ENCODE measurements around the gene COX4I2.
"Not testable (repeated sequence)": the region's sequence is repeated elsewhere in the genome, so short reads cannot be mapped to it uniquely, and the experiment has no call there.

The COX4I2 gene

DNA sequence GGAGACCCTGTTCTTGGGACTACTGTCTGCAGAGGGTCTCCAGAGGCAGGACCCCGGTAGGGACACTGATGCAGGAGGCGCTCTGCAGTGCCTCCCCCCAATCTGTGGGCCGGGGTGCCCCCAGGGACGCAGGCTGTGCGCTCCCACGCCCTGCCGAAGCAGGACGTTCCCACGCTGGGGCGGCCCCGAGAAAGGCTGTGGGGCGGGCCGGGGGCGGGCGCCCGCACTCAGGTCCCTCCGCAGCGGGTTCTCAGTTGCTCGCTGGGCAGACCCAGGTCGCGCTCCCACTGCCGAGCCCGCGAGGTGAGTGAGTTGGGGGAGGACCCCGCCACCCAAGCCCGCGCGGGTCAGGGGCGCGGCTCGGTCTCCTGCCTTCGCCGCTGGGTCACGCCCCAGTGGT, at the start of gene COX4I2:
TSS of gene COX4I2 (plus strand) at position 253 of the 400 bp plus-strand sequence. CDS start 1,106 bp downstream, outside the sequence.
- no peak for DNase-seq

DNA sequence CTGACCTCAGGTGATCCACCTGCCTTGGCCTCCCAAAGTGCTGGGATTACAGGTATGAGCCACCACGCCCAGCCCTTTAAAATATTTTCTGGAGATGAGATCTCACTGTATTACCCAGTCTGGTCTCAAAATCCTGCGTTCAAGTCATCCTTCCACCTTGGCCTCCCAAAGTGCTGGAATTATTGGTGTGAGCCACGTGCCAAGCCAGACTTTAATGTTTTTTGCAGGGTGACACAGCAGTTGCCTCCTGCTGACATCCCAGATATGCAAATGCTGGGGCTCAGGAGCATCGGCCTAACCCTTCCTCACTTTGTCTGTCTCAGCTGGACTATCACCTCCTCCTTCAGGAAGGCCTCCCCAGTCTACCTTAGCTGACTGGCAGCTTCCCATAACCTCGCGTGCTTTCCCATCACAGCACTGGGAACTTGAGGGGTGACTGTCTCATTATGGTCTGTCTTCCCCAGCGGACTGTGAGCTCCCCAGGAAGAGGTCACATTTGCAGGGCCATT, 46.9 kb upstream of the COX4I2 start:
- DNase-seq = no peak

DNA sequence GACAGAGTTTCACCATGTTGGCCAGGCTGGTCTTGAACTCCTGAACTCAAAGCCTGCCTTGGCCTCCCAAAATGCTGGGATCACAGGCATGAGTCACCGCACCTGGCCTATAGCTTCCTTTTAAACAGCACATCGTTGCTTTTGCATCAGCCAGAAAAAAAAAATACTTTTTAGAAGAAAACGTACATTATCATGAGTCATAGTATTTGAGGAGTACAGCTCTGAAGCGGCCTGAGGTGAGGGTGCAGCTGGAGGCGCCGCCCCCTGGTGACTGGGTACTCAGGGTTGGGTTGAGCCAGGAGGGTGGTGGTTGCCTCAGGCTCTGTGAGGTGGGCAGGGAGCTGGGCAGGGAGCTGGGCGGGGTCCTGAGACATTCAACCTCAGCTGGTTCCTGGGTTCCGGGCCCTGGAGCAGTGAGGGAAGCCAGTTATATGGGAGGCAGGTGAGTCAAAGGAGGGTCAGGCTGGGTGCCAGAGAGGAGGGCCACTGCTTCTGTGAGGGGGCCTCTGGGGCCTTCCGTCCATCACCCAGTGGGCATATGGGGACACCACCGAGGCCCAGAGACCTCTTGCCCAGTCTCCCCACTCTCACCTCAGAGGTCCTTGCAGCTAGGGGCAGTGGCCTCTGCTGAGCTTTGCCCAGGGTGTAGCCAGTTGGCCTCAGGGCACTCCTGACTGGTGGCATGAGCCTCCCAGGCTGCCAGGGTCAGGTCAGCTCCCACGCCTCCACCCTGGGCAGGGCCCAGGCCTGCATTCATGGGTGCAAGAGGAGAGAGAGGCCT, 44.3 kb upstream of the COX4I2 start:
- no peak for DNase-seq

DNA sequence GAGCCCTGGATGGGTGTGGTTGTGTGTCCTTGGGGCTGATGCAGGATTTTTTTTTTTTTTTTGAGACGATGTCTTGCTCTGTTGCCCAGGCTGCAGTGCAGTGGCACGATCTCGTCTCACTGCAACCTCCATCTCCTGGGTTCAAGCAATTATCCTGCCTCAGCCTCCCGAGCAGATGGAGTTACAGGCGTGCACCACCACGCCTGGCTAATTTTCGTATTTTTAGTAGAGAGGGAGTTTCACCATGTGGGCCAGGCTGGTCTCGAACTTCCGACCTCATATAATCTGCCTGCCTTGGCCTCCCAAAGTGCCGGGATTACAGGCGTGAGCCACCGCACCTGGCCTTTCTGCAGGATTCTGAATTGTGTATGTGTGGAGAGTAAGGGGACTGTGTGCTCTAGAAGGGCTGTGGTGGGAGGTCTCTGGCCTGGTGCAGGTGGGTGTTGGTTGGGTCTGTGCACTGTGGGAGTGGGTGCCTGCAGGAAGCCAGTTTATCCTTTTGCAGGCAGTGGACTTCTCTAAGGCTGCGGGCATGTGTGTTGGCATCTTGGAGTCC, 43.6 kb upstream of the COX4I2 start:
- no peak for DNase-seq

DNA sequence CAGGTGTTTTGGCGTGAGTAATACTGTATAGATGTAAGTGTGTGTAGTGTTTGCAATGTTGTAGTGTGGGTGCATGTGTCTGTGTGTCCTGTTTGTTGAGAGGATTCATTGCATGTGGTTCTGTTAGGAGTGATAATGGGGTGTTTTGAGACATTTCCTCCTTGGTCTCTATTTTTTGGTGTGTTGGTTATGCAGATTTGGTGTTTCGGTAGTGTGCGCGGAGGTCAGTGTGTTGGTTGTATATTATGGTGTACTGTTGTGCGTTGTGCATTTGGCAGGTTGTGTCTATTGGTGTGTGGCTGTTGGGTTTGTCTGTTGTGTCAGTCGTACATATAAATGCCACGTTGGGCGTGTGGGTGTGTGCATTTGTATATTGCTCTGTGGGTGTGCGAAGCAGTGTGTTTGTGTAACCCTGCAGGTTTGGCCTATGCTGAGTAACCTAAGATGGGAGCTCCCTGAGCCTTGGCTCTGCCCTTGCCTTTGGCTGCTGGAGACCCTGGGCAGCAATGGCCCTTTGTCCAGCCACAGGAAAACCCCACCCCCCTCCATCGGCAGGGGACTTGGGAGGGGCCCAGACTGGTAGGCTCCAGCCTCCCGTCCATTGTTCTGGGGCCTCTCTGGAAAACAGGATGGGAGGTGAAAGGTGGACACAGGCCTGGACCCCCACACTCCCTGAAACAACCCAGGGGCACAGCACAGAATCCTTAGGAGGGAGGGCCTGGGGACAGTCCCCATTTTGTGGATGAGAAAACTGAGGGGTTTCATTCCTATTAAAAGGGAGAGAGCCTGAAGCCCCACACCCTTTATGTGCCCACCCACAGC, 42.9 kb upstream of the COX4I2 start:
- DNase-seq = no peak

DNA sequence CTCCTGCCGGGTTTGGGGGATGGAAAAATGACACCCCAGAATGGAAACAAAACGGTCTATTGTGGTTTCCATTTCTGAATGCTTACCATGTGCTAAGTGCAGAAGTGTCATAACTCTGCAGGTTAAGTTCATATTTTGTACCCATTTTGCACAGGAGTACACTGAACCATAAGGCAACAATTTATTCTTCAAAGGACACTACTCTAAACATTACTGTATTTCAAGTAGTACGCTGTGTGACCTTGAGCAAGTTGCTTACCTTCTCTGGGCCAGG, 42.4 kb upstream of the COX4I2 start:
- no peak for DNase-seq

DNA sequence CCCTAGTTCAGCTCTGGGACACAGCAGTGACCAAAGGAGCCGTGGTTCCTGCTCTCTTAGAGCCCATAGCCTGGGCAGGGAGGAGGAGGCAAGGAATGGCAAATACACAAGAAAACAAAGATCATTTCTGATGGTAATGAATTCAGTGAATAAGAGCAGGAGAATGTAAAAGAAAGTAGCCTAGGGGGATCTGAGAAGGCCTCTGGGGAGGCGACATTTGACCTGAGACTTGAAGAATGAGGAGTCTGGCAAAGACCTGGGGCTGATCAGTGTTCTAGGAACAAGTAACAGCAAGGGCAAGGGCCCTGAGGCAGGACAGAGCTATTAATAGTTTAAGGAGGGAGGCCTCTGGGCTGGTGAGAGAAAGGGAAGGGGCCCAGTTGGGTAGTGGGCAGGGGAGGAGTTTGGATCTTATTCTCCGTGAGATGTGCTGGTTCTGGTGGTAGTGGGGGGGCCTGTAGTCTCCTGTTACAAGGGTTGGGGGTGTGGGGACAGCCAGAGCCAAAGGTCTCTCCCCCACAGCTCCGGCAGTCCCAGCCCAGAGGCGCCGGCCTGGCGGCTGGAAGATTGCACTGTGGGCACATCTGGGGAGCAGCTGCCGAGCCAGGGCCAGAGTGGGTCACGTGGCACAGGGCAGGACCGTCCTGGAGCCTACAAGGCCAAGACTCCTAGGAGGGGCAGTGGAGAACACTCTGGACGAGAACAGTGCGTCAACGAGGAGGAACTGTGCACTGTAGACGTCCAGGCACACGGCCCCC, 41.9 kb upstream of the COX4I2 start:
- peak; percentile 73 for DNase-seq

DNA sequence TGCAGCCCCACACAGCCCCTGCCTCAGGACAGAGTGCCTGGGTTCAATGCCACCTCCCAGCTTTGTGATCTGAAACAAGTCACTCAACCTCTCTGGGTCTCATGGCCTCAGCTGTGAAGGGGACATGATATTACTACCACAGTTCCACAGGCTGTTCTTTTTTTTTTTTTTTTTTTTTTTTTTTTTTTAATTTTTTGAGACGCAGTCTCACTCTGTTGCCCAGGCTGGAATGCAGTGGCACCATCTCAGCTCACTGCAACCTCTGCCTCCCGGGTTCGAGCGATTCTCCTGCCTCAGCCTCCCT, 41.3 kb upstream of the COX4I2 start:
- DNase-seq = not testable (repeated sequence)

DNA sequence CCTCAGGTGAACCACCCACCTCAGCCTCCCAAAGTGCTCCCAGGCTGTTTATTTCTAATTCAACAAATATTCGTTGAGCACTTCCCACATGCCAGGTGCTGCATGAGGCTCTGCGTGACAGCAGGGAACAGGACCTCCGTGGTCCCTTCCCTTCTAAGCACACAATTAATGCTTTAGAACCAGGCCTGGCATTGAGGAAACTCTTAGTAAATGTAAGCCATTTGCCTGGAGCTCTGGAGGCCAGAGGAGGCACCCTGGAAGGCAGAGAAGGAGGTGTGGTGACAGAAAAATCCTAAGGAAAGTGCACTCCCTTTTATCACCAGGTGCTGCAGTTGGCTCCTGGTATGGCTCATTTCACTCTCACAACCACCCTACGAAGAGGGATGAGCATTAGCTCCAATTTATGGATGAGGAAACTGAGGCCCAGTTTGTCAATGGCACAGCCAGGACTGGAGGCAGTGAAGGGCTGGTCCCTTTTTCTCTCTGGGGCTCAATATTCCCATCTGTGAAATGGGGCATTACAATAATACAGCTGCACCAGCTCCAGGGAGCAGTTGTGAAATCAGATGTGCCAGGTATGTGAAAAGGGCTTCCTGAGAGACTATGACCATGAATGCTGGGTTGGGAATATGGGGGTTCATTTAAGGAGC, 40.8 kb upstream of the COX4I2 start:
- DNase-seq = no peak

DNA sequence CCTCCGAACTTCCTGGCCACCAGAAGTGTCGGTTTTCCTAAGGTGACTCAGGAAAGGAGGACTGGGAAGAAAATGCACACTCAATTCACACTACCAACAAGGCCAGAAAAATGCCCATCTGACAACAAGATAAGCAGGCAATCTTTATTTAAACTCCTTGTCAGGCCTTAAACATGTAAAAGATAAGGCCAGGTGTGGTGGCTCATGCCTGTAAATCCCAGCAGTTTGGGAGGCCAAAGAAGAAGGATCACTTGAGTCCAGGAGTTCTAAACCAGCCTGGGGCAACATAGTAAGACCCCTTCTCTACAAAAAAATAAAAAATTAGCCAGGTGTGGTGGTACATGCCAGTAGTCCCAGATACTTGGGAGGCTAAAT, 40.2 kb upstream of the COX4I2 start:
- DNase-seq = no peak

DNA sequence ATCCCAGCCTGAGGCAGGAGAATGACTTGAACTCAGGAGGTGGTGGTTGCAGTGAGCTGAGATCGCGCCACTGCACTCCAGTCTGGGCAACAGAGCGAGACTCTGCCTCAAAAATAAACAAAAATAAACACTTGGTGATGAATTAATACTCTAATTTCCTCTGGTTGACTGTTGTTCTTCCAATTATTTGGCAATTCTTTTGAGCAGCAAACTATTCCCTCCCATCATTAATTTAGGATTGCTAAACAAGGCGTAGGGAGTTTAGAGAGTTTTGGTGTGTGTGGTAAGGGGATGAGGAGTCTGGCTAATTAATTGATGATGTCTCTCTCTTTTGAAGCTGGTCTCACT, 35.3 kb upstream of the COX4I2 start:
- no peak for DNase-seq

DNA sequence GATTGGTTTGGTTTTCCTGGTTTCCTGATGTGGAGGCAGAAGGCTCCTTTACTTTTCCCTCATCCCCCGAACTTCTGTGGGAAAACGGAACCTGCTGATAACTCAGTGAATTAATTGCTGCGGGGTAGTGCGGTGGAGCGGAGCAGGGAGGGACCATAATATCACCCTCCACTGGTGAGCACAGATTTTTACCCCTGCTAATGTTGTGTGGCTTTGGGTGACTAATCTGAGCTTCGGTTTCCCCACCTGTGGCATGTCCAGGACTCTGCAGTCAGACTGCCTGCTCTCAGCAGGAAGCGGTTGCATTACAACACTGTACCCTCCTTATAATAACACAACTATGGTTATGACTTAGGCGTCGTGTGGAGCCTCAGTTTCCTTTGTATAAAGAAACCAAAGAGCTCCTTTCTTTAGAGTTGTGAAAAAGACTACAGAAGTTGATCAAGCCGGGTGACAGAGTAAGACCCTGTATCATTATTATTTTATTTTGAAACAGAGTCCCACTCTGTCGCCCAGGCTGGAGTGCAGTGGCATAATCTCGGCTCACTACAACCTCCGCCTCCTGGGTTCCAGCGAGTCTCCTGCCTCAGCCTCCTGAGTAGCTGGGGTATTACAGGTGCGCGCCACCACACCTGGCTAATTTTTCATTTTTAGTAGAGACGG, 34.8 kb upstream of the COX4I2 start:
- no peak for DNase-seq

DNA sequence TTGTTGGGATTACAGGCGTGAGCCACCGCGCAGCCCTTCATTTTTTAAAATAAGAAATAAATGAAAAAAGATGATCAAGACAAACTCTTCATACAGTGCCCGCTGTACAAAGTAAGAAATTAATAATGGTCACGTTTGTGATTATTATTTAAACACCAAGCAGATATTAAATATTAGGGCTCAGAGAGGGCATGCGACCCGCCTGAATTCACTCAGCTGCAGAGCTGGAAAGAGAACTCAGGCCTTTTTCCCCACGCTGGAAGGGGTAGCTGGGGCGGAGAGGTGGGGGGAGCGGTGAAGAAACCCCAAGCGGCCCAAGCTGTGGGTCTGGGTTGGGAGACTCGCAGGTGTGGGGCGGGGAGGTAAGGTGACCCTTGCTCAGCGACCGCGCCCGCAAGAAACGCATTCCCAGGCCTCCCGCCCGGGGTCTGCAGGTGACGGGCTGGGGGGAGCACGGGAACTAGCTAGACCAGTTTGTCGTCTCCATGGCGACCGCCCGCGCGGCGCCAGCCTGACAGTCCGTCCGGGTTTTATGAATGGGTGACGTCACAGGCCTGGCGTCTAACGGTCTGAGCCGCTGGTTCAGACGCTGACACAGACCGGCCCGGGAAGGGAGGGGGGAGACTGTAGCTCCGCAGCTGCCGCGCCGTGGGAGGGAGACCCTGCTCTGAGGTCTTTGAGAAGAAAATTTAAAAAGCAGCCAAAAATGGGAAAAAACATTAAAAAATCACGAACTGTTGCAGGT, 33.7 kb upstream of the COX4I2 start:
- peak; percentile 99 for DNase-seq

DNA sequence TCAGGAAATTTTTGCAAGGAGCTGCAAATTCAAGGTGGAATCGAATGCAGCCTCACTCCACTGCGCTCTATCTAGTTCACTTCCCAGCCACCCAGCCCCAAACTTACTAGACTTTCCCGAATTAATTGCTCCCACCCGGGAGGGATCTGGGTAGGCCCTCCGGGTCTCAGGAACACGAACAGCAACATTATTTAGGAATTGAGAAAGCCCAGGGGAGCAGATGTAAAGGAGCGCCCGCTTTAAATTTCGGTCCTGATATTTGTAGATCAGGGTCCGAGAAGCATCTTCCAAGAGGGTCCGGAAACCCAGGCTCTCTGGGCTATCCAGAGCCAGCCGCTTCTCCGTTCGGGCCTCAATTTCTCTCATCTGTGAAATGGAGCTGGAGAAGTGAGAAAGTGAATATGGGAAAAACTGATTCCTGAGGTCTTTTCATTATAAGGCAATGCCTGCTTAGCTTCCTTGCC, 33.1 kb upstream of the COX4I2 start:
- no peak for DNase-seq

DNA sequence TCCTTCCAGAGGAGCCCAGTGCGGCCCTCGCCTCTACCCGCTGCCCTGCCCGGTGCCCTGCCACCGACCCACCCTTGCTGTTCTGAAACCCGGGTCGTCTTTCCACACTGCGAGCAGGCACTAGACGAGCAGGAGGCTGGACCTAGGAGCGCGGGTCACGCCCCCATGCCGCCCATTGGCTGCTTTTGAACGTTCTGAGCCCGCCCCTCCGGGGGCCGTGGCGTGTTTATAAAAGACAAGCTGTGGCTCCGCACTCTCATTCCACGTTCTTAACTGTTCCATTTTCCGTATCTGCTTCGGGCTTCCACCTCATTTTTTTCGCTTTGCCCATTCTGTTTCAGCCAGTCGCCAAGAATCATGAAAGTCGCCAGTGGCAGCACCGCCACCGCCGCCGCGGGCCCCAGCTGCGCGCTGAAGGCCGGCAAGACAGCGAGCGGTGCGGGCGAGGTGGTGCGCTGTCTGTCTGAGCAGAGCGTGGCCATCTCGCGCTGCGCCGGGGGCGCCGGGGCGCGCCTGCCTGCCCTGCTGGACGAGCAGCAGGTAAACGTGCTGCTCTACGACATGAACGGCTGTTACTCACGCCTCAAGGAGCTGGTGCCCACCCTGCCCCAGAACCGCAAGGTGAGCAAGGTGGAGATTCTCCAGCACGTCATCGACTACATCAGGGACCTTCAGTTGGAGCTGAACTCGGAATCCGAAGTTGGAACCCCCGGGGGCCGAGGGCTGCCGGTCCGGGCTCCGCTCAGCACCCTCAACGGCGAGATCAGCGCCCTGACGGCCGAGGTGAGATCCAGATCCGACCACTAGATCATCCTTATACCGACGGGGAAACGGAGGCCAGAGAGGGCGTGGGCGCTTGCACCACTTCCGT, 32.4 kb upstream of the COX4I2 start, which contains the start of gene ID1:
TSS of gene ID1 (plus strand) at position 259 of the 871 bp plus-strand sequence. CDS start at position 358, 99 bp downstream.
- DNase-seq = peak; percentile 97

DNA sequence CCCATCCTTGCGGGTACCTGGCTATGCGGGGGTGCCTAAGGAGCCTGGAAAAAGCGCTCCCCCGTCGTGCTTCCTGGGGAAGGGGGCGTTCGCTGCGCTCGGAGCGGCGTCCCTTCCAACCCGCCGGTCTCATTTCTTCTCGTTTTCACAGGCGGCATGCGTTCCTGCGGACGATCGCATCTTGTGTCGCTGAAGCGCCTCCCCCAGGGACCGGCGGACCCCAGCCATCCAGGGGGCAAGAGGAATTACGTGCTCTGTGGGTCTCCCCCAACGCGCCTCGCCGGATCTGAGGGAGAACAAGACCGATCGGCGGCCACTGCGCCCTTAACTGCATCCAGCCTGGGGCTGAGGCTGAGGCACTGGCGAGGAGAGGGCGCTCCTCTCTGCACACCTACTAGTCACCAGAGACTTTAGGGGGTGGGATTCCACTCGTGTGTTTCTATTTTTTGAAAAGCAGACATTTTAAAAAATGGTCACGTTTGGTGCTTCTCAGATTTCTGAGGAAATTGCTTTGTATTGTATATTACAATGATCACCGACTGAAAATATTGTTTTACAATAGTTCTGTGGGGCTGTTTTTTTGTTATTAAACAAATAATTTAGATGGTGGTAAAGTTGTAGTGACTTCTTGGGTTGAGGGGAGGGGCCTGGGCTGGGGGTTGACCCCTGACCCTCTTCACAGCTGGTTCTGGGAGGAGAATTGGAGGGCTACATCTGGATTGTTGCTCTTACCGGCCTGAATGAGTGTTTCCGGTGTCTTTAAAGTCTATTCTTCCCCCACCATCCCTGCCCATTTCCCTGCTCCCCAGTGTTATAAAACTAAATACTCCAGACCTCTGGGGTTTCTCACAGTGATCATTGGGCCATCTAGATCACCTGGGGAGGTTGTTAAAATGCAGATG, 31.6 kb upstream of the COX4I2 start:
- no peak for DNase-seq

DNA sequence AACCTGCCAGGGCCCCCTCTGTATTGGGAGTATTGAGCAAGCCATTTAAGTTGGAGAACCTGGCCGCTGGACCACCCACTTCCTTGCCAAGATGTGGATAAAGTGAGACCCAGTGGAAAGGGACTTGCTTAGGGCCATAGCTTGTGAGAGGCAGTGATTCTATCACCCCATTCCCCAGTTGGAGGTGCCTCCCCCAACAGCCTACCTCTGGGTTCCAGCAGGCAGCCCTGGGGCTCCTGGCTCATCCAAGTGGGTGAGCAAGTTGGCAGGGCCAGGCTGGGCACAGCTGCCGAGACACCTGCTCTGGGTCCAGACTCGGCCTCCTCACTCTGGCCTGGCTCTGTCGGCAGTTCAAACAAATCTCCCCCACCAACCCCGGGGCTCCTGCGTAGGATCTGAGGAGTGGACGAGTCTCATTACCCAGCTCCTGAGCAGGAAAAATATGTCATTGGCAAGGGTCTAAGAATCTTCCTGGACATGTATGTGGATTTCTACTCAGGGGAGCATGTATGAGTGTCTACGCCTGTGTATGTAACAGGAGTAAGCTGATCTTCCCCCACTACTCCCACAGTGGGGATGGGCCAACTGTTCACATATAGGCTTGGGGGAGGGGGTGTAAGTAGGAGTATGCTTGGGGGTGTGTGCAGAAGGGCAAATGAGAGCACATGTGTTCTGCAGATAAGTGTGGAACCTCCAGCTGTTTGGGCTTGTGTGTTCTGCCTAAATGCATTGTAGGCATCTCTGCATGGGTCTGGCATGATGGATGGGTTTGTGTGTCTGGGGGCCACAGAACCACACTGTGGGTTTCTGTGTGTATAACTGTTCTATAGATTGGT, 30.7 kb upstream of the COX4I2 start:
- DNase-seq = peak; percentile 76

DNA sequence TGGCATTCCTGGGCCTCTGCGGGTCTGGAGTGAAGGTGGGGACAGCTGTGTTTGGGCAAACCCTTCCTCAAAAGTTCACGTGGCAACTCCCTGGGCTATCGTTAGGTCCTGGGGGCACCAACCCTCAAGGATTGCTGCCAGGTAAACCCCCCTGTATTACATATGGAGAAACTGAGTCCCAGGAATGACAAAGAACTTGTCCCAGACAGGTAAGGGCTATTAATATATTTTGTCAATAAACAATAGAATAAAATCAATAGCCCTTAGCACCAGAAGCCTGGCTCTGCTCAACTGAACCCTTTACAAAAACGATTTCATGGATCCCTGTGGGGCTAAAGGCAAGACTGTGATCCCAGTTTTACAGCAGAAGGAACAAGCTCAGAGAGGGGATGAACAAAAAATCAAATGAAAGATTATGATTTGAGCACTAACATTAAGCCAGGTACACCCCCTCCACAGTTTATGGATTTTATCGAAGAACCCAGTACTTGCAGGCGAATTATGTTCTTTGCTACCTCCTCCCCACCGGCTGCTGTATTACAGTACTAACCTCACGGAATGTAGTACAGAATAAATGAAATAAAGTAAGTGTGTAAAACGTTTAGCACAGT, 30.0 kb upstream of the COX4I2 start:
- no peak for DNase-seq

Measured in DMS79 (cell line).